Panc1 (cell line): ENCODE results near the gene CTNNA1. TPM values are rescaled to one million over a fixed set of nuclear protein-coding genes. Genes with fewer than 3 reads are reported as not detected.

Experiments
- ATAC-seq: fragments of 200-7000 bp; cut with Tn5 transposase; 2 replicates; pipeline ENCODE4 v1.9.1; 2020; ENCODE audit warnings: mild to moderate bottlenecking, moderate library complexity
- BruUV-seq: library from RNA; stranded (reverse); fragments of 400-500 nt; replicated peaks from 2 replicates; lab custom pipeline; 2021; lab: Mats Ljungman, UMichigan
- CTCF ChIA-PET: fragments of 300-600 bp; sonication (Branson Sonifier 250); formaldehyde crosslinking; loops from one replicate; lab custom pipeline; 2022; ENCODE audit warnings: antibody characterized with exemption; lab: Charles Lee
- POLR2A ChIA-PET: fragments of 300-600 bp; sonication (Branson Sonifier 250); formaldehyde crosslinking; loops from one replicate; lab custom pipeline; 2022; ENCODE audit warnings: antibody characterized with exemption; lab: Charles Lee
- DNase-seq: peaks from one replicate; pipeline ENCODE4 v3.0.0-alpha.2; 2010; ENCODE audit warnings: low read depth, low spot score
- H3K27ac ChIP-seq: 2 replicates; pipeline ENCODE4 v1.5.1; 2011; ENCODE audit warnings: mild to moderate bottlenecking, low read length, inconsistent platforms
- H3K27me3 ChIP-seq: fragments of 200-500 bp; sonication (Bioruptor generic); 2 replicates; pipeline ENCODE4 v1.6.0; 2014; ENCODE audit warnings: low read length, inconsistent platforms; ENCODE audit not compliant: control insufficient read depth, insufficient read depth
- H3K36me3 ChIP-seq: fragments of 200-500 bp; sonication (Bioruptor generic); 2 replicates; pipeline ENCODE4 v1.5.1; 2014; ENCODE audit warnings: inconsistent platforms, mild to moderate bottlenecking, low read length, moderate library complexity; ENCODE audit not compliant: control insufficient read depth, insufficient read depth
- H3K4me1 ChIP-seq: 2 replicates; pipeline ENCODE4 v1.5.1; 2011; ENCODE audit warnings: inconsistent platforms, mild to moderate bottlenecking, low read length, moderate library complexity; ENCODE audit not compliant: control insufficient read depth, insufficient read depth
- H3K4me3 ChIP-seq, 2 experiments: 2 replicates each; pipeline ENCODE4 v1.5.1; 2011 to 2012; ENCODE audit warnings: low read depth in 2 of 2, low read length in 2 of 2, mild to moderate bottlenecking in 2 of 2, inconsistent platforms in 1 of 2, moderate library complexity in 1 of 2
- H3K9me3 ChIP-seq: fragments of 200-500 bp; sonication (Bioruptor generic); 2 replicates; pipeline ENCODE4 v1.5.1; 2014; ENCODE audit warnings: low read depth, mild to moderate bottlenecking, inconsistent platforms, low read length, moderate library complexity; ENCODE audit not compliant: control insufficient read depth, insufficient read depth
- CTCF ChIP-seq: fragments of 450-650 bp; IDR thresholded peaks from 2 replicates; pipeline ENCODE4 v1.5.1; 2017; ENCODE audit warnings: mild to moderate bottlenecking
- POLR2AphosphoS5 ChIP-seq: IDR thresholded peaks from 2 replicates; pipeline ENCODE4 v1.6.1; 2012; ENCODE audit warnings: mild to moderate bottlenecking, low read depth, low read length, moderate library complexity
- REST ChIP-seq, 2 experiments: IDR thresholded peaks; 2 replicates each; pipeline ENCODE4 v1.6.1; 2011 to 2012; ENCODE audit warnings: low read depth in 2 of 2, control low read depth in 1 of 2, low read length in 1 of 2, mild to moderate bottlenecking in 1 of 2, moderate library complexity in 1 of 2; ENCODE audit not compliant: insufficient read depth in 1 of 2
- SIN3A ChIP-seq: IDR thresholded peaks from 2 replicates; pipeline ENCODE4 v1.6.1; 2012; ENCODE audit warnings: low read depth, mild to moderate bottlenecking, low read length, moderate library complexity, borderline replicate concordance; ENCODE audit not compliant: insufficient read depth
- TCF7L2 ChIP-seq: IDR thresholded peaks from 2 replicates; pipeline ENCODE4 v1.6.1; 2011; ENCODE audit warnings: mild to moderate bottlenecking, low read depth, low read length, inconsistent platforms
- in situ Hi-C: cut with HindIII; loops from 2 replicates; pipeline ENCODE4 v1.10.0; 2016; ENCODE audit warnings: low sequenced_read_pairs, low pct_unique_long_range_greater_than_20kb
- intact Hi-C: fragments of 100-400 bp; cut with micrococcal nuclease; formaldehyde crosslinking; loops from one replicate; pipeline ENCODE4 v1.10.0; 2022; ENCODE audit not compliant: unreplicated experiment
- total RNA-seq: library from RNA; stranded (reverse); gene quantifications from one replicate; pipeline ENCODE4 v1.2.1, GENCODE V29; 2021; ENCODE audit not compliant: unreplicated experiment

CTNNA1 gene
- total RNA-seq, 1 experiment from 2014 or later: 298 TPM

GRCh38 chr5:138712324-138712723 lies 40.9 kb upstream of the CTNNA1 start:
- H3K4me1 ChIP-seq: no peaks in the 10 kb centered on the region
- H3K4me3 ChIP-seq: no peak overlapping the region
- in situ Hi-C loops (no loop called here), intact Hi-C loops (no loop called here)
- H3K27me3 ChIP-seq: no peaks in the 10 kb centered on the region
- no peak for ATAC-seq
- POLR2A ChIA-PET: interaction anchor here (0.7 kb wide), 1 partner anchor 47 kb away, joined by 3 read pairs; no protein-coding TSS in a partner anchor
- no peak for DNase-seq
- no peaks in the 10 kb centered on the region for H3K9me3 ChIP-seq
- no peak for TF ChIP-seq POLR2AphosphoS5
- TF ChIP-seq REST (IDR thresholded peaks at IDR 0.05; ENCODE audit: insufficient read depth in 1 of 2, low read depth in 2 of 2, low read length in 1 of 2): no peak
- no peak for TF ChIP-seq CTCF
- no peak for TF ChIP-seq TCF7L2
- no peak for TF ChIP-seq SIN3A
- H3K36me3 ChIP-seq: no peaks in the 10 kb centered on the region
- BruUV-seq: no TSS peak
- CTCF ChIA-PET: no interaction called here
- no peak overlapping the region for H3K27ac ChIP-seq

- BruUV-seq: no TSS peak
- no peak overlapping the region for H3K27ac ChIP-seq
- CTCF ChIA-PET: no interaction called here
- H3K4me3 ChIP-seq: no peak overlapping the region
- H3K4me1 ChIP-seq: no peaks in the 10 kb centered on the region
- H3K9me3 ChIP-seq: no peaks in the 10 kb centered on the region
- intact Hi-C loops (no loop called here), in situ Hi-C loops (no loop called here)
- H3K27me3 ChIP-seq: no peaks in the 10 kb centered on the region
- TF ChIP-seq SIN3A (no peak), POLR2AphosphoS5 (no peak), CTCF (no peak), REST (IDR thresholded peaks at IDR 0.05; ENCODE audit: insufficient read depth in 1 of 2, low read depth in 2 of 2, low read length in 1 of 2) (no peak), TCF7L2 (no peak)
- ATAC-seq: no peak
- POLR2A ChIA-PET: interaction anchor here (0.5 to 0.7 kb wide), 2 partner anchors 46 to 47 kb away, joined by 3 to 5 read pairs; no protein-coding TSS in a partner anchor
- no peak for DNase-seq
- no peaks in the 10 kb centered on the region for H3K36me3 ChIP-seq
These were observed 40.4 kb upstream of the CTNNA1 start for GRCh38 chr5:138712791-138713190.
